BJ (cell line): ENCODE results near the gene DHX16. TPM values are rescaled to one million over a fixed set of nuclear protein-coding genes. Genes with fewer than 3 reads are reported as not detected.

Experiments used
- CTCF ChIA-PET: fragments of 350-600 bp; formaldehyde crosslinking; extraction: SDS; loops from one replicate; lab custom pipeline; 2021; ENCODE audit warnings: antibody characterized with exemption, inconsistent platforms; lab: Yijun Ruan, JAX
- POLR2A ChIA-PET: fragments of 300-600 bp; sonication (Branson Sonifier 250); formaldehyde crosslinking; extraction: SDS; loops from one replicate; lab custom pipeline; 2021; ENCODE audit warnings: antibody characterized with exemption; lab: Charles Lee
- DNase-seq: peaks from one replicate; pipeline ENCODE4 v3.0.0-alpha.2; 2011; ENCODE audit warnings: low read depth
- H3K27me3 ChIP-seq: 2 replicates; pipeline ENCODE4 v1.6.0; 2011; ENCODE audit warnings: low read length; ENCODE audit not compliant: control insufficient read depth, insufficient read depth
- H3K36me3 ChIP-seq: 2 replicates; pipeline ENCODE4 v1.5.1; 2011; ENCODE audit warnings: low read length; ENCODE audit not compliant: control insufficient read depth, insufficient read depth
- H3K4me3 ChIP-seq: 2 replicates; pipeline ENCODE4 v1.5.1; 2011; ENCODE audit warnings: low read depth, mild to moderate bottlenecking, control low read depth, low read length
- CTCF ChIP-seq: IDR thresholded peaks from 2 replicates; pipeline ENCODE4 v1.5.1; 2011; ENCODE audit warnings: low read depth, mild to moderate bottlenecking, control low read depth, inconsistent platforms, low read length, moderate library complexity; ENCODE audit not compliant: insufficient read depth
- polyA plus RNA-seq: library from polyadenylated mRNA; depleted of rRNA; stranded (reverse); fragments of >200 nt; gene quantifications from 2 replicates; pipeline ENCODE4 v1.2.3, GENCODE V29; 2011

DHX16 gene
- polyA plus RNA-seq, 1 experiment = 44.5 TPM

- ChIA-PET CTCF (no interaction called here), POLR2A (no interaction called here)
- no peak overlapping the region for H3K4me3 ChIP-seq
- TF ChIP-seq CTCF = no peak
- H3K36me3 ChIP-seq = peaks cover 13% of the 10 kb centered on the region
- DNase-seq = no peak
- H3K27me3 ChIP-seq = no peaks in the 10 kb centered on the region
Observed at GRCh38 chr6:30714263-30714662, 41.5 kb upstream of the DHX16 start.

GRCh38 chr6:30712441-30712945 is 39.7 kb upstream of the DHX16 start:
- no peak for DNase-seq
- ChIA-PET CTCF (interaction anchor here (1.3 to 1.9 kb wide), 2 partner anchors 25 to 34 kb away, joined by 4 to 8 read pairs; no protein-coding TSS in a partner anchor), POLR2A (no interaction called here)
- TF ChIP-seq CTCF = no peak
- peaks cover 15% of the 10 kb centered on the region for H3K36me3 ChIP-seq
- H3K4me3 ChIP-seq = no peak overlapping the region
- H3K27me3 ChIP-seq = no peaks in the 10 kb centered on the region

GRCh38 chr6:30711758-30712380 is 39.1 kb upstream of the DHX16 start:
- TF ChIP-seq CTCF = no peak
- no peak for DNase-seq
- ChIA-PET CTCF (interaction anchor here (0.7 to 1.9 kb wide), 4 partner anchors 9 to 33 kb away, joined by 3 to 8 read pairs (median 4); no protein-coding TSS in a partner anchor), POLR2A (no interaction called here)
- Histone ChIP-seq H3K4me3 (no peak overlapping the region), H3K36me3 (peaks cover 17% of the 10 kb centered on the region), H3K27me3 (no peaks in the 10 kb centered on the region)

GRCh38 chr6:30709101-30709868 is 36.5 kb upstream of the DHX16 start:
- DNase-seq = no peak
- Histone ChIP-seq H3K27me3 (no peaks in the 10 kb centered on the region), H3K36me3 (peaks cover 20% of the 10 kb centered on the region), H3K4me3 (no peak overlapping the region)
- TF ChIP-seq CTCF = no peak
- ChIA-PET CTCF (interaction anchor here (0.7 to 1.4 kb wide), 3 partner anchors 8 to 30 kb away, joined by 3 read pairs; no protein-coding TSS in a partner anchor), POLR2A (no interaction called here)

- peaks cover 17% of the 10 kb centered on the region for H3K36me3 ChIP-seq
- ChIA-PET CTCF (no interaction called here), POLR2A (interaction anchor here (1.2 kb wide), 1 partner anchor 10 kb away, joined by 3 read pairs; the partner anchor contains the start of gene MDC1)
- H3K27me3 ChIP-seq = no peaks in the 10 kb centered on the region
- TF ChIP-seq CTCF = no peak
- DNase-seq = no peak
- H3K4me3 ChIP-seq = no peak overlapping the region
Observed at GRCh38 chr6:30707281-30707850, 34.6 kb upstream of the DHX16 start.
